ENCODE data around the gene HSPB8.

Gene HSPB8

DNA sequence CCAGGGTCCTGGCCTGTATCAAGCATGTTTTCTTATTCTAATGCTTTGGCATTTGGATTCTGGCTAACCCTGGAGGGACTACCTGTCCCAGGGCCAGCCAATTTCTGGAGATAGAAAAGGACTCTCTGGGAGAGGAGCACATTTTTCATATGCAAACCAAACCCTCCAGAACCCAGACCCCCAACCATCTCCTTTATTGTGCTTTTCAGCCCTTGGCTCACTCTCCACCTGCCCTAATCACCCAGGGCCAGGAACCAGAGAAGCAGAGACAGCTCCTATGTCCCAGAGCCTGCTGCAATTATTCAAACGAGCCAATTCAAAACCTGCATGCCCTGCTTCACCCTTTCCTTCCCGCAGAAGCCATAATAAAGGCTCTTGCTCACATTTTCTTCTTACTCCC lies 23.8 kb downstream of the HSPB8 start:
- no peak for TF ChIP-seq CTCF (IDR thresholded peaks at IDR 0.05; ENCODE audit: low read depth, low read length, missing control alignments)
- H3K4me3 ChIP-seq (ENCODE audit: low read depth, low read length), result no peak overlapping the region
- in situ Hi-C loops (cut with HindIII; ENCODE audit: low sequenced_read_pairs), result no loop called here
- DNase-seq (ENCODE audit: low read depth), result no peak

- DNase-seq (ENCODE audit: low read depth), result no peak
- no peak overlapping the region for H3K4me3 ChIP-seq (ENCODE audit: low read depth, low read length)
- no peak for TF ChIP-seq CTCF (IDR thresholded peaks at IDR 0.05; ENCODE audit: low read depth, low read length, missing control alignments)
- in situ Hi-C loops (cut with HindIII; ENCODE audit: low sequenced_read_pairs), result no loop called here
Observed at GRCh38 chr12:119204131-119204530, 25.4 kb downstream of the HSPB8 start.

DNA sequence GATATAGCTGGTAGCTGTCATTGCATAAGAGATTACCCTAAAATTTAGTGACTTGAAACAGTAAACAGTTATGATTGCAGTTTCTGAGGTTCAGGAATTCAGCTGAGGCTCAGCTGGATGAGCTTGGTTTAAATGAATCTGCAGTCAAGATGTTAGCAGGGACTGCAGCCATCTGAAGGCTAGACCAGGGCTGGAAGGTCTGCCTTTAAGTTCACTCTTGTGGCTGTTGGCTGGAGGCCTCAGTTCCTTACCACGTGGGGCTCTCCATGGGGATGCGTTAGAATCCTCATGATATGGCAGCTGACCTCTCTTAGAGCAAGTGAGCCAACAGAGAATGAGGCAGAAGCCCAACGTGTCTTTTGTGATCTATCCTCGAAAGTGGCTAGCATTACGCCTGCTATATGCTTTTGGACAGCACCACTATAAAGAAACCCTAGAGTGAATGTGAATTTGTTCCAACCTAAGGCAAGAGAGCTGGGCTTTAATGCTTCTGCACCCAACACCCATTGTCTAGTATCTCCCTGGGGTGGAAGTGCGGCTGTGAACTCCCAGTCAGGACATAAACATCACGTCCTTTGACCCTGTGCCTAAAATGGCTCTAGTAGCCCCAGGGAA lies 26.0 kb downstream of the HSPB8 start:
- H3K4me3 ChIP-seq (ENCODE audit: low read depth, low read length), result no peak overlapping the region
- in situ Hi-C loops (cut with HindIII; ENCODE audit: low sequenced_read_pairs), result no loop called here
- no peak for DNase-seq (ENCODE audit: low read depth)
- no peak for TF ChIP-seq CTCF (IDR thresholded peaks at IDR 0.05; ENCODE audit: low read depth, low read length, missing control alignments)

GRCh38 chr12:119206348-119207062 lies 27.8 kb downstream of the HSPB8 start:
- TF ChIP-seq CTCF (IDR thresholded peaks at IDR 0.05; ENCODE audit: low read depth, low read length, missing control alignments), result no peak
- H3K4me3 ChIP-seq (ENCODE audit: low read depth, low read length), result no peak overlapping the region
- DNase-seq (ENCODE audit: low read depth), result no peak
- in situ Hi-C loops (cut with HindIII; ENCODE audit: low sequenced_read_pairs), result no loop called here

GRCh38 chr12:119207063-119207560 lies 28.4 kb downstream of the HSPB8 start:
- no peak overlapping the region for H3K4me3 ChIP-seq (ENCODE audit: low read depth, low read length)
- no peak for DNase-seq (ENCODE audit: low read depth)
- no peak for TF ChIP-seq CTCF (IDR thresholded peaks at IDR 0.05; ENCODE audit: low read depth, low read length, missing control alignments)
- in situ Hi-C loops (cut with HindIII; ENCODE audit: low sequenced_read_pairs), result no loop called here

- DNase-seq (ENCODE audit: low read depth), result no peak
- H3K4me3 ChIP-seq (ENCODE audit: low read depth, low read length), result no peak overlapping the region
- in situ Hi-C loops (cut with HindIII; ENCODE audit: low sequenced_read_pairs), result no loop called here
- no peak for TF ChIP-seq CTCF (IDR thresholded peaks at IDR 0.05; ENCODE audit: low read depth, low read length, missing control alignments)
Observed at GRCh38 chr12:119208626-119209061, 29.9 kb downstream of the HSPB8 start.

All from astrocyte of the cerebellum (primary cell).